Brain microvascular endothelial cell (primary cell): ENCODE results near the gene SIM1.

Experiments
- DNase-seq: peaks from one replicate; pipeline ENCODE4 v3.0.0-alpha.2; 2020
- H3K27ac ChIP-seq: fragments of 250-450 bp; sonication (Bioruptor Pico); 2 replicates; pipeline ENCODE4 v1.5.1; 2020; ENCODE audit warnings: mild to moderate bottlenecking, moderate library complexity
- H3K27me3 ChIP-seq: fragments of 250-450 bp; sonication (Bioruptor Pico); replicated peaks from 2 replicates; pipeline ENCODE4 v1.5.1; 2020; ENCODE audit warnings: mild to moderate bottlenecking
- H3K36me3 ChIP-seq: fragments of 250-450 bp; sonication (Bioruptor Pico); replicated peaks from 2 replicates; pipeline ENCODE4 v1.5.1; 2020; ENCODE audit warnings: mild to moderate bottlenecking
- H3K4me3 ChIP-seq: 2 replicates; pipeline ENCODE4 v1.5.1; 2011; ENCODE audit warnings: low read depth, mild to moderate bottlenecking, control low read depth, low read length, moderate library complexity
- CTCF ChIP-seq: IDR thresholded peaks from 2 replicates; pipeline ENCODE4 v1.5.1; 2011; ENCODE audit warnings: low read depth, mild to moderate bottlenecking, moderate library complexity, low read length, control low read depth, inconsistent platforms; ENCODE audit errors: missing control alignments
- in situ Hi-C: cut with HindIII; loops from 2 replicates; pipeline ENCODE4 v1.10.0; 2017; ENCODE audit warnings: low sequenced_read_pairs, low pct_ligation_motif_present

SIM1 gene

DNA sequence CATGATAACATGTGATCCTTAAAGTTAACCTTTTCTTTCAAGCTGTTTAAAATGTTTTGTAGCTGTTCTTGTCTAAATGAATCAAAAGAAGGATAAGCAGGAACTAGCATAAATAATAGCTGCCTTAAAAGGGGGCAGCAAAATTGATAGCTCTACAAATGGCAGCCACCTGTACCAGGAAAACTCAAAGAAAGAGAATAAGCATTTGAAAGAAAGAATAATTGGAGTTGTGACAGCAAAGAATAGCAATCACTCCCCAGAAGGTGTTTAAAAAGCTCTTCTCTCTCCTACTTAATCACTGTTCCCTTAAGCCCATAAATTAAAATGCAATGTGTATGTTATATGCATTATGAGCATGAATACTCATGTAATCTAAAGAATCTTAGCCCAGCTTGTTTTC lies 114.6 kb downstream of the SIM1 start:
- TF ChIP-seq CTCF: no peak
- in situ Hi-C loops: no loop called here
- H3K36me3 ChIP-seq: no peaks in the 10 kb centered on the region

DNA sequence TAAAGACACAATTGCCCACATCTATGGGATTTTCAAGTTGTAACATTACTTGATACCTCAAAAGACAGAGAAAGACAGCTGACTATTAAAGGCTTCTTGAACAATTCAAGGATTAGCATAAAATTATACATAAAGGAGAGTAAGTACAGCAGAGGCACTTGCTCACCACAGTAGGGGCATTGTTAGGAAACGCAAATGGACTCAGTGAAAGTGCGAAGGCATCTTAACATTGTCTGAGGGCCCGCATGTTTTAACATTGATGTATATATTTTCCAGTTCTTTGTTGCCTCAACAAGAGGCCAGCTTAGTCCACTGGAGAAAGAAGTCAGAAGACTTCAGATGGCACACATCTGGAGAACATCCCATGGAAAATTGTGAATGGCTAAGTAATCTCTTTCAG lies 115.4 kb downstream of the SIM1 start:
- in situ Hi-C loops: no loop called here
- TF ChIP-seq CTCF: no peak
- no peak overlapping the region for H3K4me3 ChIP-seq
- no peaks in the 10 kb centered on the region for H3K36me3 ChIP-seq
- H3K27ac ChIP-seq: no peak overlapping the region
- DNase-seq: no peak
- H3K27me3 ChIP-seq: no peaks in the 10 kb centered on the region

More for the DNA sequence above, 114.6 kb downstream of the SIM1 start:
- no peaks in the 10 kb centered on the region for H3K27me3 ChIP-seq
- no peak overlapping the region for H3K27ac ChIP-seq
- DNase-seq: no peak
- H3K4me3 ChIP-seq: no peak overlapping the region

GRCh38 chr6:100347901-100348550 lies 116.7 kb downstream of the SIM1 start:
- no peak for TF ChIP-seq CTCF
- DNase-seq: peak; percentile 59
- in situ Hi-C loops: no loop called here
- no peaks in the 10 kb centered on the region for H3K36me3 ChIP-seq
- no peaks in the 10 kb centered on the region for H3K27me3 ChIP-seq
- no peak overlapping the region for H3K4me3 ChIP-seq
- peak overlapping the region; percentile 31 for H3K27ac ChIP-seq

DNA sequence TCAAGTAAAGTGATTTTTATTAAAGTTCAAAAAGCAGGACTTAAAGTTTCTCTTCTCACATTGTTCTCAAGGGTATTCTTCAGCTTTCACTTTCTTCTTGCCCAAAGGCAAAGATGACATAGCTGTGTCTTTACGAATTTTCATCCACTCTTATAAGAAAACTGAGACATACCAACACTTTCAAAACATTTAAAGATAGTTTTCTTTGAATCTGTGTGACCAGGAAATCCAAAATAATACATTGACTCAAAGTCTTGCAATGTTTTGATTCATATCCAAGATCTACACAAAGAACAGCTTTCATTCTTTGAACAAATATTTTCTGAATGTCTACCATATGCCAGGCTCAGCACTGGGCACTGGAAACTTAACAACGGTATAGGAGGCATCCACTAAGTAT lies 117.9 kb downstream of the SIM1 start:
- peak overlapping the region; percentile 86 for H3K27ac ChIP-seq
- no peak overlapping the region for H3K4me3 ChIP-seq

GRCh38 chr6:100346203-100346602 lies 118.5 kb downstream of the SIM1 start:
- no peaks in the 10 kb centered on the region for H3K36me3 ChIP-seq
- DNase-seq: no peak
- no peak for TF ChIP-seq CTCF
- no peak overlapping the region for H3K4me3 ChIP-seq
- peak overlapping the region; percentile 86 for H3K27ac ChIP-seq
- no peaks in the 10 kb centered on the region for H3K27me3 ChIP-seq
- in situ Hi-C loops: no loop called here

More for the DNA sequence above, 117.9 kb downstream of the SIM1 start:
- in situ Hi-C loops: no loop called here
- Histone ChIP-seq H3K36me3 (no peaks in the 10 kb centered on the region), H3K27me3 (no peaks in the 10 kb centered on the region)
- TF ChIP-seq CTCF: no peak
- no peak for DNase-seq

- Histone ChIP-seq H3K27me3 (no peaks in the 10 kb centered on the region), H3K27ac (peak overlapping the region; percentile 86), H3K4me3 (no peak overlapping the region), H3K36me3 (no peaks in the 10 kb centered on the region)
- in situ Hi-C loops: no loop called here
- peak; percentile 73 for DNase-seq
- TF ChIP-seq CTCF: no peak
Observed at GRCh38 chr6:100344761-100345160, 120.0 kb downstream of the SIM1 start.
